IMR-90 (cell line): ENCODE data around the gene BTBD9. TPM values are rescaled to one million over a fixed set of nuclear protein-coding genes. Genes with fewer than 3 reads are reported as not detected.

Experiments
- ATAC-seq: fragments of 200-7000 bp; cut with Tn5 transposase; 2 replicates; pipeline ENCODE4 v1.9.1; 2020; ENCODE audit warnings: low read depth, mild to moderate bottlenecking, moderate library complexity
- BruUV-seq: library from RNA; stranded (reverse); fragments of 400-500 nt; replicated peaks from 2 replicates; lab custom pipeline; 2021; lab: Mats Ljungman, UMichigan
- CTCF ChIA-PET: fragments of 300-600 bp; formaldehyde crosslinking; extraction: SDS; loops from one replicate; lab custom pipeline; 2021; ENCODE audit warnings: antibody characterized with exemption; lab: Yijun Ruan, JAX
- POLR2A ChIA-PET: fragments of 300-600 bp; sonication (Branson Sonifier 250); formaldehyde crosslinking; loops from one replicate; lab custom pipeline; 2022; ENCODE audit warnings: antibody characterized with exemption; ENCODE audit not compliant: unreplicated experiment; lab: Charles Lee
- DNase-seq: peaks from one replicate; pipeline ENCODE4 v3.0.0; 2013
- H2AFZ ChIP-seq: replicated peaks from 2 replicates; pipeline ENCODE3; 2013; ENCODE audit warnings: low read length, mild to moderate bottlenecking; ENCODE audit not compliant: poor library complexity
- H2AK5ac ChIP-seq: 2 replicates; pipeline ENCODE4 v1.6.1; 2013; ENCODE audit warnings: low read depth, low read length, inconsistent platforms
- H2AK9ac ChIP-seq: replicated peaks from 2 replicates; pipeline ENCODE3; 2013; ENCODE audit warnings: mild to moderate bottlenecking, low read depth, low read length, moderate library complexity; ENCODE audit not compliant: poor library complexity
- H2BK120ac ChIP-seq: 2 replicates; pipeline ENCODE4 v1.6.1; 2013; ENCODE audit warnings: low read depth, low read length, inconsistent platforms
- H2BK15ac ChIP-seq: 3 replicates; pipeline ENCODE4 v1.6.1; 2013; ENCODE audit warnings: low read depth, low read length, inconsistent platforms
- H2BK20ac ChIP-seq: 2 replicates; pipeline ENCODE4 v1.6.1; 2013; ENCODE audit warnings: low read depth, mild to moderate bottlenecking, inconsistent platforms, low read length, moderate library complexity
- H2BK5ac ChIP-seq: 2 replicates; pipeline ENCODE4 v1.6.1; 2013; ENCODE audit warnings: mild to moderate bottlenecking, low read depth, low read length, inconsistent platforms; ENCODE audit not compliant: poor library complexity, severe bottlenecking
- H3K14ac ChIP-seq: replicated peaks from 2 replicates; pipeline ENCODE4 v1.6.1; 2013; ENCODE audit warnings: low read depth, low read length, inconsistent platforms
- H3K18ac ChIP-seq: 2 replicates; pipeline ENCODE4 v1.6.1; 2013; ENCODE audit warnings: low read depth, low read length, control low read depth
- H3K23ac ChIP-seq: 2 replicates; pipeline ENCODE4 v1.6.1; 2013; ENCODE audit warnings: low read depth, low read length, inconsistent platforms
- H3K27ac ChIP-seq: 2 replicates; pipeline ENCODE4 v1.5.1; 2013; ENCODE audit warnings: mild to moderate bottlenecking, control low read depth, low read length; ENCODE audit not compliant: insufficient read depth
- H3K27me3 ChIP-seq: 2 replicates; pipeline ENCODE4 v1.6.1; 2013; ENCODE audit warnings: low read length; ENCODE audit not compliant: control insufficient read depth, insufficient read depth
- H3K36me3 ChIP-seq: 2 replicates; pipeline ENCODE4 v1.6.1; 2013; ENCODE audit warnings: low read length, mixed read lengths; ENCODE audit not compliant: control insufficient read depth, insufficient read depth
- H3K4ac ChIP-seq: 2 replicates; pipeline ENCODE4 v1.6.1; 2013; ENCODE audit warnings: low read depth, low read length, inconsistent platforms
- H3K4me1 ChIP-seq: 2 replicates; pipeline ENCODE4 v1.6.1; 2013; ENCODE audit warnings: low read length, mixed read lengths; ENCODE audit not compliant: control insufficient read depth, insufficient read depth
- H3K4me2 ChIP-seq: 2 replicates; pipeline ENCODE4 v1.6.1; 2013; ENCODE audit warnings: low read depth, mild to moderate bottlenecking, control low read depth, low read length, moderate library complexity
- H3K4me3 ChIP-seq: 2 replicates; pipeline ENCODE4 v1.5.1; 2013; ENCODE audit warnings: low read depth, mild to moderate bottlenecking, control low read depth, low read length, moderate library complexity; ENCODE audit not compliant: insufficient read depth
- H3K56ac ChIP-seq: 2 replicates; pipeline ENCODE4 v1.6.1; 2013; ENCODE audit warnings: low read length, inconsistent platforms; ENCODE audit not compliant: insufficient read depth; ENCODE audit errors: extremely low read depth
- H3K79me1 ChIP-seq, 2 experiments: 2 replicates each; pipeline ENCODE4 v1.6.1; 2013; ENCODE audit warnings: low read length in 2 of 2, inconsistent platforms in 1 of 2, low read depth in 1 of 2
- H3K9ac ChIP-seq: 2 replicates; pipeline ENCODE4 v1.6.1; 2013; ENCODE audit warnings: low read depth, low read length, control low read depth
- H3K9me1 ChIP-seq: 2 replicates; pipeline ENCODE4 v1.6.1; 2013; ENCODE audit warnings: low read length, inconsistent platforms; ENCODE audit not compliant: insufficient read depth
- H3K9me3 ChIP-seq: 2 replicates; pipeline ENCODE4 v1.6.1; 2013; ENCODE audit warnings: low read length; ENCODE audit not compliant: control insufficient read depth, insufficient read depth
- H4K20me1 ChIP-seq: 2 replicates; pipeline ENCODE4 v1.6.1; 2013; ENCODE audit warnings: low read length, inconsistent platforms; ENCODE audit not compliant: insufficient read depth
- H4K5ac ChIP-seq: 2 replicates; pipeline ENCODE4 v1.6.1; 2013; ENCODE audit warnings: mild to moderate bottlenecking, low read depth, low read length, control low read depth
- H4K8ac ChIP-seq, 2 experiments: 2 replicates each; pipeline ENCODE4 v1.6.1; 2013; ENCODE audit warnings: low read depth in 2 of 2, low read length in 2 of 2, control low read depth in 1 of 2, inconsistent platforms in 1 of 2
- H4K91ac ChIP-seq: 2 replicates; pipeline ENCODE4 v1.6.1; 2013; ENCODE audit warnings: low read depth, low read length, inconsistent platforms; ENCODE audit not compliant: insufficient read depth
- BHLHE40 ChIP-seq: fragments of 150-350 bp; IDR thresholded peaks from 2 replicates; pipeline ENCODE4 v1.6.1; 2016; ENCODE audit warnings: mild to moderate bottlenecking, low read depth, low read length
- CHD1 ChIP-seq: IDR thresholded peaks from 2 replicates; pipeline ENCODE4 v1.6.1; 2012; ENCODE audit warnings: low read depth, low read length, improper control_type of control experiment
- ELK1 ChIP-seq: fragments of 150-350 bp; IDR thresholded peaks from 2 replicates; pipeline ENCODE4 v1.6.1; 2016; ENCODE audit warnings: low read depth, mild to moderate bottlenecking, low read length, moderate library complexity, borderline replicate concordance
- FOS ChIP-seq: fragments of 150-350 bp; IDR thresholded peaks from 2 replicates; pipeline ENCODE4 v1.6.1; 2016; ENCODE audit warnings: low read depth, low read length
- MAZ ChIP-seq: IDR thresholded peaks from 2 replicates; pipeline ENCODE4 v1.6.1; 2012; ENCODE audit warnings: low read depth, mild to moderate bottlenecking, low read length, improper control_type of control experiment, moderate library complexity, borderline replicate concordance
- NFE2L2 ChIP-seq: fragments of 150-350 bp; IDR thresholded peaks from 2 replicates; pipeline ENCODE4 v1.6.1; 2016; ENCODE audit warnings: low read depth, mild to moderate bottlenecking, low read length
- POLR2A ChIP-seq: IDR thresholded peaks from 2 replicates; pipeline ENCODE4 v1.6.1; 2012; ENCODE audit warnings: mild to moderate bottlenecking, low read depth, low read length
- RAD21 ChIP-seq: IDR thresholded peaks from 2 replicates; pipeline ENCODE4 v1.6.1; 2012; ENCODE audit warnings: low read length, improper control_type of control experiment
- RCOR1 ChIP-seq: IDR thresholded peaks from 2 replicates; pipeline ENCODE4 v1.6.1; 2012; ENCODE audit warnings: mild to moderate bottlenecking, low read length, improper control_type of control experiment; ENCODE audit not compliant: insufficient replicate concordance
- RFX5 ChIP-seq: IDR thresholded peaks from 2 replicates; pipeline ENCODE4 v1.8.0; 2012; ENCODE audit warnings: low read depth, mild to moderate bottlenecking, low read length, moderate library complexity
- SMC3 ChIP-seq: fragments of 150-350 bp; IDR thresholded peaks from 2 replicates; pipeline ENCODE4 v1.6.1; 2016; ENCODE audit warnings: low read depth, mild to moderate bottlenecking, antibody characterized with exemption, low read length, moderate library complexity
- USF2 ChIP-seq: fragments of 150-350 bp; IDR thresholded peaks from 2 replicates; pipeline ENCODE4 v1.6.1; 2017; ENCODE audit warnings: mild to moderate bottlenecking, antibody characterized with exemption, low read length, low read depth
- WGBS, 2 experiments: methylation state at CpG; one replicate each; pipeline versions ENCODE4 v1.1.5 to v1.1.7; 2013; ENCODE audit warnings: missing lambda C conversion rate in 2 of 2; ENCODE audit not compliant: insufficient read length in 1 of 2; ENCODE audit errors: extremely low coverage in 2 of 2; 5-methylcytosine and 5-hydroxymethylcytosine counted together
- dilution Hi-C: fragments of 300-500 bp; cut with HindIII; formaldehyde crosslinking; loops from one replicate; pipeline ENCODE4 v1.14.3; 2018; ENCODE audit warnings: low sequenced_read_pairs; ENCODE audit not compliant: unreplicated experiment
- in situ Hi-C: fragments of 300-500 bp; cut with MboI; formaldehyde crosslinking; loops from 3 replicates; pipeline ENCODE4 v1.14.3; 2019; ENCODE audit warnings: low sequenced_read_pairs, inconsistent platforms, mixed read lengths
- intact Hi-C: fragments of 100-400 bp; cut with micrococcal nuclease; formaldehyde crosslinking; loops from 2 replicates; pipeline ENCODE4 v1.10.0; 2022
- polyA plus RNA-seq, 3 experiments: library from polyadenylated mRNA; depleted of rRNA; stranded (reverse); fragments of >200 nt; gene quantifications; 2 replicates each; pipeline ENCODE4 v1.2.3, GENCODE V29; 2012; ENCODE audit warnings: low replicate concordance in 1 of 3
- total RNA-seq: library from RNA; depleted of rRNA; stranded (reverse); fragments of >200 nt; gene quantifications from 2 replicates; pipeline ENCODE4 v1.2.3, GENCODE V29; 2012

Gene BTBD9
- total and polyA plus RNA-seq, 2 of the 4 experiments (the other 2 are of a cell fraction): 4.1 to 22.0 TPM

GRCh38 chr6:38364775-38365174, 275.0 kb downstream of the BTBD9 start:
- no TSS peak for BruUV-seq
- Histone ChIP-seq H3K14ac (no peak overlapping the region), H4K20me1 (no peaks in the 10 kb centered on the region), H3K56ac (no peak overlapping the region), H2BK15ac (no peak overlapping the region), H3K79me1 (no peaks in the 10 kb centered on the region), H2BK20ac (no peak overlapping the region), H3K9me1 (no peaks in the 10 kb centered on the region), H3K36me3 (no peaks in the 10 kb centered on the region), H3K4me2 (no peak overlapping the region), H3K23ac (no peak overlapping the region), H3K18ac (no peak overlapping the region), H4K5ac (no peak overlapping the region), H4K8ac (no peak overlapping the region), H2AFZ (no peak overlapping the region), H3K9ac (no peak overlapping the region), H3K4me1 (no peaks in the 10 kb centered on the region), H3K27ac (no peak overlapping the region), H3K9me3 (no peaks in the 10 kb centered on the region), H3K4ac (no peak overlapping the region), H2BK5ac (no peak overlapping the region), H4K91ac (no peak overlapping the region), H2AK5ac (no peak overlapping the region), H3K4me3 (no peak overlapping the region), H3K27me3 (no peaks in the 10 kb centered on the region), H2AK9ac (no peak overlapping the region), H2BK120ac (no peak overlapping the region)
- DNase-seq (peak; percentile 28), ATAC-seq (no peak)
- dilution Hi-C loops: no loop called here
- in situ Hi-C loops: no loop called here
- POLR2A ChIA-PET: no interaction called here
- TF ChIP-seq CHD1 (no peak), FOS (no peak), SMC3 (no peak), MAZ (no peak), NFE2L2 (no peak), ELK1 (no peak), BHLHE40 (no peak), RCOR1 (no peak), POLR2A (no peak), USF2 (no peak), RFX5 (no peak), RAD21 (no peak)
- no CpG with 5 or more reads among the region's 2 CpGs for WGBS, 2 experiments
- intact Hi-C loops: no loop called here
- CTCF ChIA-PET: no interaction called here
